Head of caudate nucleus (tissue), 42 donors: ENCODE results near the gene SRGAP2B.
"Not testable (repeated sequence)": the region's sequence is repeated elsewhere in the genome, so short reads cannot be mapped to it uniquely, and the experiment has no call there.

ENCODE experiments used
- DNase-seq, 42 donors: peaks; one replicate each; pipeline versions ENCODE4 v3.0.0 to v3.0.0-alpha.2; 2020 to 2021; ENCODE audit warnings: mixed read lengths in 7 of 42
- intact Hi-C: fragments of 100-400 bp; cut with DNase I; formaldehyde crosslinking; loops from one replicate; pipeline ENCODE4 v1.15.0; 2022

The SRGAP2B gene

GRCh38 chr1:144971936-144972335, 123.2 kb downstream of the SRGAP2B start:
- intact Hi-C loops, DNase-seq: not testable (repeated sequence)

DNA sequence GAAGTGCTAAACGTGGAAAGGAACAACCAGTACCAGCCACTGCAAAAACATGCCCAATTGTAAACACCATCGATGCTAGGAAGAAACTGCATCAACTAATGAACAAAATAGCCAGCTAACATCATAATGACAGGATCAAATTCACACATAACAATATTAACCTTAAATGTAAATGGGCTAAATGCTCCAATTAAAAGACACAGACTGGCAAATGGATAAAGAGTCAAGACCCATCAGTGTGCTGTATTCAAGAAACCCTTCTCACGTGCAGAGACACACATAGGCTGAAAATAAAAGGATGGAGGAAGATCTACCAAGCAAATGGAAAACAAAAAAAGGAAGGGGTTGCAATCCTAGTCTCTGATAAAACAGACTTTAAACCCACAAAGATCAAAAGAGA, 128.6 kb downstream of the SRGAP2B start:
- intact Hi-C loops, DNase-seq: not testable (repeated sequence)

GRCh38 chr1:144964765-144965164, 130.4 kb downstream of the SRGAP2B start:
- intact Hi-C loops, DNase-seq: not testable (repeated sequence)

- intact Hi-C loops, DNase-seq: not testable (repeated sequence)
Observed at GRCh38 chr1:144964186-144964585, 130.9 kb downstream of the SRGAP2B start.

DNA sequence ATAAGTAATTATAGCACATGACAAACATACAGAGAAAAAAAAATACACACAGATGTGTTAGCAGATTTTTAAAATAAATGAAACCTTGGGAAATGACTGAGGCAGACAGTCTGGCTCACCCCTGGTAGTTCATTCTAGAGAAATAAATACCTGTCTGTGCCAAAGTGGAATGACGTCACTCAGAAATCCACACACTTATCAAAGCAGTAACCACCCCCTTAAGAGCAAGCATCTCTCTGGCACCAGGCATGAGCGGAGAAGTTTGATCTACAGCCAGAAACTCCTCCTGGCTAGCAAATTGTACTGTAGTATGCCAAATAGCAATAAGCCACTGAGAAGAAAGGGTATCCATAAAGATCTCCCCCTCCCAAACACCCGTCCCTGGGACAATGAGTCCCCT, 131.6 kb downstream of the SRGAP2B start:
- intact Hi-C loops, result not testable (repeated sequence)
- peak in 2 of 42 donors; percentile 12 to 38 for DNase-seq

DNA sequence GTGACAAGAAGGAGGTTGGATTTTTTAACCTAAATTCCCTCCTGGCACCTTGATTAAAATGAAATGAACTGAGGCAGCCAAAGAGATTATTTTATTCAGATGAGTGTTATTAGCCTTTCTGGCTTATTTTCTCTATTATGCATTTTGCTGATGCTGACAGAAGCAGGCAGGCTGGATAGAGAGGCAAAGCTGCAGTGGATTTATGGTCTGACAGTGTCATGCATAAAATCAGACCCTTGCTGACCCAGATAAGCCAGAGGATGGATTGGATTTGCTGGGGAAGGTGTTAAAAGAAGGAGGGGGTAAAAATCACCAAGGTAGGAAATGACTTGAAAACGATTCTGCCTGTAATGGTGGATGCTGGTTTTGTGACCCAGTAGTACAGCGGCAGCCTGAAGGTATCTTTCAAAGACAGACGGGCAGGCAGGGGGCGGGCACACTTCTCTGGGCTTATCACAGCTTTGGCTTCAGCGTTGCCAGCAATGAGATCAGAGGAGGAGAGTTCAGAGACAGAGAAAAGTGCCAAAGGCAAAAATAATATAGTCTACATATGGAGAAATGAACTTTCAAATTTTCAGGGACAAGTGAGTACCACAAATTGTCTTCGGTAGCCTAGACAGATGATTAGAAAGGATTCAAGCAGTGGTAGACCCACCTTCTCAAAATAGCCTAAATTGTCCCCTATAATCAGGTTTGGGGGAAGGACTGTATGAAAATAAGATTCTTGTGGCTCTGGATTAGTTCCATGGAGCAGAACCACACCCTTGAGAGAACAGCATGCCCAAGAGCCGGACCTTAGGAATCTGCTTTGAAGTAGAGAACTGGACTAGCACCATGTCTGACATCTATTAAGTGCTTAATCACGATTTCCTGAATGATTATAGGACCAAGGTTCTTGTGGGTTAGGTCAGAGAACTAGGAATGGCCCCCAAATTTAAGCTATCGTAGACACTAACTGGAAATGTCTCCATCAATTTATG, 133.2 kb downstream of the SRGAP2B start:
- intact Hi-C loops, DNase-seq: not testable (repeated sequence)

GRCh38 chr1:144960929-144961488, 134.1 kb downstream of the SRGAP2B start:
- DNase-seq, result peak in 1 of 42 donors; percentile 7
- intact Hi-C loops, result not testable (repeated sequence)

- DNase-seq, intact Hi-C loops: not testable (repeated sequence)
Observed at GRCh38 chr1:144948390-144948789, 146.7 kb downstream of the SRGAP2B start.

GRCh38 chr1:144947495-144947894, 147.6 kb downstream of the SRGAP2B start:
- intact Hi-C loops, result not testable (repeated sequence)

GRCh38 chr1:144946525-144947480, 148.3 kb downstream of the SRGAP2B start:
- DNase-seq, intact Hi-C loops: not testable (repeated sequence)

More at GRCh38 chr1:144947495-144947894, 147.6 kb downstream of the SRGAP2B start:
- DNase-seq, result not testable (repeated sequence)

- DNase-seq, intact Hi-C loops: not testable (repeated sequence)
Observed at GRCh38 chr1:144941710-144942109, 153.4 kb downstream of the SRGAP2B start.

DNA sequence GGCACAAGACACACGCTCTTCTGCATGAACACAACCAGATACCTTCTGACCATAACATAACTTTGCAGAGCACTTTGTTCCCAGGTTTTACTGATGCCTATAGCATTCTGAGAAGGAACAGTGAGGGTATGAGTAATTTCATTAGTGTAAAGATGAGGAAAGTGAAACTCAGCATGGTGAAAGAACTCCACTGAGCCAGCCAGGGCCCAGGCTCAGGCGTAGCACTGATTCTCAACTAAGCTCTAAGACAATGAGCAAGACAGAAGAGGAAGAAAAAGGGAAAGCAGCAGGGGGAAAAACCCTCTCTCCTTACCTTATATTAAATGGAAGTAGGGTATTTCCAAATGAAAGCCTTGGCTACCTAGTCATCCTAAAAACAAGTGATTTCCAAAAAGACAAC, 155.1 kb downstream of the SRGAP2B start:
- intact Hi-C loops, DNase-seq: not testable (repeated sequence)

- intact Hi-C loops, DNase-seq: not testable (repeated sequence)
Observed at GRCh38 chr1:144938627-144939026, 156.5 kb downstream of the SRGAP2B start.

DNA sequence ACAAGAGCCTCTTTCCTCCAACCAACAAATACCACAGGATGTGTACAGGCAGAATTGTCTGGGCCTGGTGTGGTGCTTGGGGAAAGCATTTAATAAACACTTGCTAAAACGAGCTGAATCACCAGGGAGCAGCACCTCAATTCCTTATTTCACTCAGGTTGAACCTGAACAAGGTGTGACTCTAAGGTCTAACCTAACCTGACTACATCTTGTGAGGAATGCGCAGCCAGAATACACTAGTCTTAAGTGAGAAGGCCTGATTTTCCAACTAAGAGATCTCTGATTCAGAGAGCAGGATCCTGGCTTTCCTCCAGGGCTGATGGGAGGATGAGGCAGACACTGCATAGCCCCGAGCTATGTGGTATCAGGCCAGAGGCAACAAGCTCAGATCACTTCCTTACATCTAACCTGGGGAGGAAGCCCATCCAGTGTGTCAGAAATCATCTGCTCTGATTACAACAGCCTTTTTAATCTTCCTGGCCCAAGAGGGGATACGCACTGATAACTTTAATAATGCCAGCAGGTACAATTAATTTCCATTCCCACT, 158.9 kb downstream of the SRGAP2B start:
- intact Hi-C loops, DNase-seq: not testable (repeated sequence)

DNA sequence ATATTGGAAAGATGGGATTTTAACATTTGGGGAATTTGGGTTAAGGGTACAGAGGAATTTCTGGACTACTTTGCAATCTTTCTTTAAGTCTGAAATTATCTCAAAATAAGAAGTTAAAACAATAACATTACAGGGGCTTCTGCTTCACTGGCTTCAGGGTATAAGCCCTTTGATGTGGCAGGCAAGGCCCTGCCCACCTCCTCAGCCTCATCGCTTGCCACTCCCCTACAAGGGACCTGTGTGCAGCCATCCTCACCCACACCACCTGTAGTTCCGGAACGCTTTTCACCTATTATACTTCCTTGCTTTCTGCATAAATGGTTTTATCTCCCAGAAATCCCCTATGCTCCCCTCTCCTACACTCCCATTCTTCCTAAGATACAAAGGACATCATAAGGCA, 159.8 kb downstream of the SRGAP2B start:
- DNase-seq, intact Hi-C loops: not testable (repeated sequence)

GRCh38 chr1:144933014-144933413, 162.1 kb downstream of the SRGAP2B start:
- intact Hi-C loops, DNase-seq: not testable (repeated sequence)

- intact Hi-C loops, result not testable (repeated sequence)
- DNase-seq, result peak in 5 of 42 donors; percentile 1 to 34 (median 10)
Observed at GRCh38 chr1:144932153-144932552, 163.0 kb downstream of the SRGAP2B start.

GRCh38 chr1:144931553-144931952, 163.6 kb downstream of the SRGAP2B start:
- intact Hi-C loops, DNase-seq: not testable (repeated sequence)
